MV-4-11 (cell line): ENCODE measurements around the gene OR8G5.
"Not testable (repeated sequence)": the region's sequence is repeated elsewhere in the genome, so short reads cannot be mapped to it uniquely, and the experiment has no call there.

Experiments
- DNase-seq: peaks from one replicate; lab custom pipeline; 2025; lab: John Stamatoyannopoulos, UW

Gene OR8G5

DNA sequence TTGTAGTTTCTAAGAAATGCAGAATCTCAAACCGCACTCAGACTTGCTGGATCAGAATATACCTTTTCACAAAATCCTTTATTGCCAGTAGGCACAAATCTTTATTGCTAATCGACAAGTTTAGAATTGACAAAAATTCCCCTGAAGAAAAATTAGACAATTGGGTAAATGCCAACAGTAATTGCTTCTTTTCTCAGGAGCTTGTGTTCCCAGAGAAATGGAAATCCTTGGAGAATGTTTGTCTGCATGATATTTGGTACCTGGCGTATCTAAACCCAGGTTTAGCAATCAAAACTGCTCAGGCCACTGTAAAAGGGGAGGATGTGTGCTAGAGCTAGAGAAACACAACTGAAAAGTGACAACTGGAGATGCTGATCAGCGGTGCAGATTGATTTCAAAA, at the start of gene OR8G5:
OR8G5 (plus strand) TSS at position 301 of the 400 bp plus-strand sequence. CDS start 8,556 bp downstream, outside the sequence.
- no peak for DNase-seq

DNA sequence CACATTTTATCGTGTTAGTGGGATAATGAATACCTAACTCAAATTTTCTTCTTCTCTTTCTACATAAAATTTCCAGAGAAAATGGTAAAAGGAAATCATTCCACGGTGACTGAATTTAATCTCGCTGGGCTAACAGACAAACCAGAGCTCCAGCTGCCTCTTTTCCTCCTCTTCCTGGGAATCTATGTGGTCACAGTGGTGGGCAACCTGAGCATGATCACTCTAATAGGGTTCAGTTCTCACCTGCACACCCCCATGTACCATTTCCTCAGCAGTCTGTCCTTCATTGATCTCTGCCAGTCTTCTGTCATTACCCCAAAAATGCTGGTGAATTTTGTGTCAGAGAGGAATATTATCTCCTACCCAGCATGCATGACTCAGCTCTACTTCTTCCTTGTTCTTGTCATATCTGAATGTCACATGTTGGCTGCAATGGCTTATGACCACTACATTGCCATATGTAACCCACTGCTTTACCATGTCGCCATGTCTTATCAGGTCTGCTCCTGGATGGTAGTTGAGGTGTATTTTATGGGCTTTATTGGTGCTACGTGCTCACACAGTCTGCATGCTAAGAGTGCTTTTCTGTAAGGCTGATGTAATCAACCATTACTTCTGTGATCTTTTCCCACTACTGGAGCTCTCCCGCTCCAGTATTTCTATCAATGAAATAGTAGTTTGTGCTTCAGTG, 48.9 kb upstream of the OR8G5 start:
- peak; percentile 15 for DNase-seq

- DNase-seq = no peak
Measured at GRCh38 chr11:124209824-124210357, 46.3 kb upstream of the OR8G5 start.

DNA sequence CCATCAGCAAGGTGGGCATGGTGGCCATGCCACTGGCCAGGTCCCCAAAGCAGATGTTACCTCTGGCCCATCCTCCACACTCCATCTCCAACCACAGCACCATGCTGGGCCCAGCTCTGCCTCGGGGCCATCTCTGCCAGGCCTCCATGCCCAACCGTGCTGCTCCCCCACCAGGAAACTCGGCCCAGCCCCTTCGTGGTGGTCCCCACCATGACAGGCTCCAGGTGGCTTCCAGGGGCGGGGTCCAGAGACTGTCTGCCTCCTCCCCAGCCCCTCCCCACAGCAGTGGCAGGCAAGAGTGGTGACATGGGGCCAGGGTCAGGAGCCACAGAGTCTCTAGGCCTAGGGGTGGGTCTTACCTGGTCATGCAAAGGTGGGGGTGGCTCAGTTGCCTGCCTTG, 45.8 kb upstream of the OR8G5 start:
- DNase-seq = no peak

- no peak for DNase-seq
Measured at GRCh38 chr11:124211321-124211720, 44.9 kb upstream of the OR8G5 start.

GRCh38 chr11:124214027-124214426, 42.1 kb upstream of the OR8G5 start:
- no peak for DNase-seq

- DNase-seq = no peak
Measured at GRCh38 chr11:124219126-124219525, 37.0 kb upstream of the OR8G5 start.

DNA sequence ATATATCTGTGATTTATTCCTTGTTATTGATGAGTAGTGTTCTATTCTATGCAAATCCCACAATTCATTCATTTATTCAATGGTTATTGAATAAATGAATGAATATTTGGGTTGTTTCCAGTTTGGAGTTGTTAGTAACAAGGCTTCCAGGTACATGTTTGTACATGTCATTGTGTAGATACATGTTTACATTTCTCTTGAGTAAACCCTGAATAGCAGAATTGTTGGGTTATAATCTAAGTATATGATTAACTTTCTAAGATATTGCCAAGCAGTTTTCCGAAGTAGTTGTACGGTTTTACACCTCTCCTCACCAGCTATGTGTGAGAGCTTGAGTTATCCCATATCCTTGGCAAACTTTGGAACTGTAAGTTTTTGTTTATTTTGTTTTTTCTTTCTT, 33.8 kb upstream of the OR8G5 start:
- DNase-seq = no peak

GRCh38 chr11:124224618-124225423, 31.4 kb upstream of the OR8G5 start:
- peak; percentile 97 for DNase-seq

- DNase-seq = no peak
Measured at GRCh38 chr11:124225471-124225870, 30.7 kb upstream of the OR8G5 start.

DNA sequence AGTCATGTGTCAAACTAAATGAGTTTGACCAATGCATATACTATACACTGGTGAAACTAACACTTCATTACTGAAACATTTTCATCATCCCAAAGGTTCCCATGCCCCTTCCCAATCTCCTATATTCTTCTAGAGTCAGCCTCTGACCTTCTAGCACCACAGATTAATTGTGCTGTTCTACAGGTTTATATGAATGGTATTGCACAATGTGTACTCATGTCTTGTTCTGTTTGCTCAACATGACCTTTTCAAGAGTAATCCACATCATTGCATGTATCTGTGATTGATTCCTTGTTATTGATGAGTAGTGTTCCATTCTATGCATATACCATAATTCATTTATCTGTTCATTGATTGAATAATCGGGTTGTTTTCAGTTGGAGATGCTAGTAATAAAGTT, 22.8 kb upstream of the OR8G5 start:
- no peak for DNase-seq

DNA sequence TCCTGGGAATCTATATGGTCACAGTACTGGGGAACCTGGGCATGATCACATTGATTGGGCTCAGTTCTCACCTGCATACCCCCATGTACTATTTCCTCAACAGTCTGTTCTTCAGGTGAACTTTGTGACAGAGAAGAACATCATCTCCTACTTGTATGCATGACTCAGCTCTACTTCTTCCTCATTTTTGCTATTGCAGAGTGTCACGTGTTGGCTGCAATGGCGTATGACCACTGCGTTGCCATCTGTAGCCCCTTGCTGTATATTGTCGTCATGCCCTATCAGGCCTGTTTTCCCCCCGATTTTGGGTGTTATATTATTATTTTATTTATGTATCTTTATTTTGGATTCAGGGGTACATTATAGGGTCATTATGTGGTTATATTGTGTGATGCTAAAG, 17.7 kb upstream of the OR8G5 start:
- DNase-seq = no peak

- DNase-seq = no peak
Measured at GRCh38 chr11:124240621-124241397, 15.4 kb upstream of the OR8G5 start, which contains the start of gene OR8G1. Gene OR8G1, plus strand, starts transcription at chr11:124241095. Its CDS starts 8,581 bp downstream, at chr11:124249676.

- DNase-seq = not testable (repeated sequence)
Measured at GRCh38 chr11:124249869-124250268, 6.3 kb upstream of the OR8G5 start.

DNA sequence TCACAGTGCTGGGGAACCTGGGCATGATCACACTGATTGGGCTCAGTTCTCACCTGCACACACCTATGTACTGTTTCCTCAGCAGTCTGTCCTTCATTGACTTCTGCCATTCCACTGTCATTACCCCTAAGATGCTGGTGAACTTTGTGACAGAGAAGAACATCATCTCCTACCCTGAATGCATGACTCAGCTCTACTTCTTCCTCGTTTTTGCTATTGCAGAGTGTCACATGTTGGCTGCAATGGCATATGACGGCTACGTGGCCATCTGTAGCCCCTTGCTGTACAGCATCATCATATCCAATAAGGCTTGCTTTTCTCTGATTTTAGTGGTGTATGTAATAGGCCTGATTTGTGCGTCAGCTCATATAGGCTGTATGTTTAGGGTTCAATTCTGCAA, 8.9 kb downstream of the OR8G5 start:
- peak; percentile 28 for DNase-seq

DNA sequence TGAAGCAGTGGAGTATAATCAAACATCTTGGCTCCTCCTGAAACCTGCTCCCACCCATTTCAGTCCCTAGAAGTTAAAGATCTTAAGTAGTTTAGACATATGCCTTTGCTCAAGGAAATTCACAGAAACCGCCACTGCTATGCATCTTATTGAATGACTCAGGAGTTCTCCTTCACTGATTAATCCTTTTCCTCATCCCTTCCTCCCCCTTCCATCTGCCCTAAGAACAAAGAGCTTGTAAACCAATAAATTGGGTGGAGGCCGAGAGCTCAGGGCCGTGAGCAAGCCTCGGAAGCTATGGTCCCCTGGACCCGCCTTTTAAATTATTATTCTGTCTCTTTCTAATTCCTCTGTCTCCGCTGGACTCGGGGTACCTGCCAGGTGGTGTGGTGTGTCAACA, 14.7 kb downstream of the OR8G5 start:
- not testable (repeated sequence) for DNase-seq

GRCh38 chr11:124274000-124274399, 17.8 kb downstream of the OR8G5 start:
- DNase-seq = no peak

- DNase-seq = peak; percentile 34
Measured at GRCh38 chr11:124276081-124276480, 19.9 kb downstream of the OR8G5 start.

DNA sequence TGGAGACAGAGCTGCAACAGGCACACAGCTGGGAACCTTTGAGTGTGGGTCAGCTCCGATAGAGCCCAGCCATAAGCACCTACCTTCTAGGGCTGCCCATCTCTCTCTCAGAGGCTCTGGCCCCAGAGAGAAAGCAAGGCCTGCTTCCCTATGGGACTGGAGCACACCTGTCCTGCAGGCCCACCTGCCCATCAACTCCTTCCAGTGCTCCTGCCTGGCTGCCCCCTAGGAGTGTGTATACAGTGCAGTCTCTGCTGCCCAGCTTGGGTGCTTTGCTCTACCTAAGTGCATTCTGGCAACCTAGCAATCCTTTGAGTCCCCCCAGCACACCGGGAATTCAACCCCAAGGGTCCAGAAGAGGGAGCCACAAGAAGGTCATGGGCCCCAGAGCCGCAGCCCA, 21.0 kb downstream of the OR8G5 start:
- DNase-seq = no peak

DNA sequence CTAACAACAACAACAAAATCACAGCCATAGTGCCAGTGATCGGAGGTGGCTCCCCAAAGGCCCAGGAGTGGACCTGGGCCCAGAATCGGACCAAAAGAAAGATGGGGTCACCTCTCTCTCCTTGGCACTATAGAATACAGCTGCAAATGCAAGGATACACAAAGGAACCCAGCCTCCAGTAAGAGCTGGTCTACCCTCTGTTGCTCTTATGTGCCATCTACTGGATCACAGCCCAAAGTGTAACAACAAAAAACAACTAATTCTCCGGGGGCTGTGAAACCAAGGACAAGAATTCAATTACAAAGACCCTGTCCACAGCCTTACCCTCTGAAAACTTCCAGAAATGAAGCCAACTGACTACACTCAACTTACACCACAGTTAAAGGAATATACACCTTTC, 21.6 kb downstream of the OR8G5 start:
- peak; percentile 12 for DNase-seq

DNA sequence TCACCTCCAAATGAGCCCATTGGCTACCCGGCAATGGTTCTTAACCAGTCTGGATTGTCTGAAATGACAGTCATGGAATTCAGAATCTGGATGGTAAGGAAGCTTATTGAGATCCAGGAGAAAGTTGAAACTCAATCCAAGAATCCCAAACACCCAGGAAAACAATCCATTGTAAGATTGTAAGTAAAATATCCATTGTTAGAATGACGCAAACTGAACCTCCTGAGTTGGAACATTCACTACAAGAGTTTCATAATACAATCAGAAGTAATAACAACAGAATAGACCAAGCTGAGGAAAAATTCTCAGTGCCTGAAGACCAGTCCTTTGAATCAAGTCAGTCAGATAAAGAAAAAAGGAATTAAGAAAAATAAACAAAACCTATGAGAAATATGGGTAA, 22.1 kb downstream of the OR8G5 start:
- DNase-seq = no peak

- no peak for DNase-seq
Measured at GRCh38 chr11:124285610-124286344, 29.6 kb downstream of the OR8G5 start.
